CD14-positive monocyte (primary cell): ENCODE results near the gene MYO1D. TPM values are rescaled to one million over a fixed set of nuclear protein-coding genes. Genes with fewer than 3 reads are reported as not detected.

Experiments
- DNase-seq, 3 donors: peaks; one replicate each; pipeline ENCODE4 v3.0.0-alpha.2; 2011 to 2022
- H2AFZ ChIP-seq: 2 replicates; pipeline ENCODE4 v1.6.0; 2012; ENCODE audit warnings: mild to moderate bottlenecking, low read depth, low read length, inconsistent platforms; ENCODE audit not compliant: insufficient read depth, poor library complexity, severe bottlenecking
- H3K27ac ChIP-seq, 2 donors: 1 replicate in 1 of 2; 2 replicates in 1 of 2; pipeline ENCODE4 v1.5.1; 2012 to 2013; ENCODE audit warnings: low read length in 2 of 2, control low read depth in 1 of 2, inconsistent platforms in 1 of 2, low read depth in 1 of 2, mild to moderate bottlenecking in 1 of 2
- H3K27me3 ChIP-seq, 2 donors: one replicate each; pipeline versions ENCODE4 v1.6.0 to v1.6.1; 2011 to 2013; ENCODE audit warnings: low read length in 2 of 2; ENCODE audit not compliant: control insufficient read depth in 2 of 2, insufficient read depth in 2 of 2
- H3K36me3 ChIP-seq, 2 donors: replicated peaks in 1 of 2; 1 replicate in 1 of 2; 2 replicates in 1 of 2; pipeline versions ENCODE4 v1.5.1 to v1.6.1; 2012 to 2013; ENCODE audit warnings: low read length in 2 of 2, control low read depth in 1 of 2, inconsistent platforms in 1 of 2, mild to moderate bottlenecking in 1 of 2; ENCODE audit not compliant: insufficient read depth in 2 of 2, control insufficient read depth in 1 of 2
- H3K4me1 ChIP-seq, 2 donors: 1 replicate in 1 of 2; 2 replicates in 1 of 2; pipeline versions ENCODE4 v1.5.1 to v1.6.1; 2012 to 2013; ENCODE audit warnings: low read length in 2 of 2, control low read depth in 1 of 2, inconsistent platforms in 1 of 2, mild to moderate bottlenecking in 1 of 2, moderate library complexity in 1 of 2; ENCODE audit not compliant: insufficient read depth in 2 of 2, control insufficient read depth in 1 of 2
- H3K4me2 ChIP-seq: replicated peaks from 2 replicates; pipeline ENCODE3; 2012; ENCODE audit warnings: low read length, moderate library complexity, mild to moderate bottlenecking; ENCODE audit not compliant: poor library complexity, severe bottlenecking; ENCODE audit errors: extremely low read depth
- H3K4me3 ChIP-seq, 3 experiments: fragments of 200-600 bp in 1 of 3; sonication (generic) in 1 of 3; replicated peaks in 1 of 3; 1 replicate in 2 of 3; 2 replicates in 1 of 3; pipeline ENCODE4 v1.5.1; 2011 to 2013; ENCODE audit warnings: low read length in 3 of 3, mild to moderate bottlenecking in 3 of 3, control low read depth in 2 of 3, low read depth in 2 of 3, inconsistent platforms in 1 of 3, moderate library complexity in 1 of 3
- H3K79me2 ChIP-seq: 2 replicates; pipeline ENCODE4 v1.6.0; 2012; ENCODE audit warnings: mild to moderate bottlenecking, control low read depth, inconsistent platforms, low read length, moderate library complexity; ENCODE audit not compliant: insufficient read depth
- H3K9ac ChIP-seq: 2 replicates; pipeline ENCODE4 v1.6.0; 2017; ENCODE audit warnings: low read length, mild to moderate bottlenecking; ENCODE audit not compliant: insufficient read depth, poor library complexity, severe bottlenecking
- H3K9me3 ChIP-seq, 2 donors: replicated peaks in 1 of 2; 1 replicate in 1 of 2; 2 replicates in 1 of 2; pipeline versions ENCODE4 v1.5.1 to v1.6.1; 2012 to 2013; ENCODE audit warnings: low read length in 2 of 2, control low read depth in 1 of 2; ENCODE audit not compliant: control insufficient read depth in 1 of 2, insufficient read depth in 1 of 2
- H4K20me1 ChIP-seq: 2 replicates; pipeline ENCODE4 v1.6.0; 2012; ENCODE audit warnings: mild to moderate bottlenecking, low read length, control low read depth, moderate library complexity; ENCODE audit not compliant: insufficient read depth
- H3K27ac Mint-ChIP-seq, 7 donors: one replicate each; pipeline ENCODE4 v1.8.0; 2020; ENCODE audit warnings: mild to moderate bottlenecking in 7 of 7, mixed read lengths in 7 of 7, moderate library complexity in 6 of 7, inconsistent platforms in 2 of 7
- H3K27me3 Mint-ChIP-seq, 3 donors: one replicate each; pipeline ENCODE4 v1.8.0; 2021 to 2022; ENCODE audit warnings: low read depth in 3 of 3, mild to moderate bottlenecking in 3 of 3, mixed read lengths in 3 of 3, moderate library complexity in 3 of 3, inconsistent platforms in 1 of 3
- H3K36me3 Mint-ChIP-seq, 2 donors: one replicate each; pipeline ENCODE4 v1.8.0; 2020; ENCODE audit warnings: mixed read lengths in 2 of 2, inconsistent platforms in 1 of 2, mild to moderate bottlenecking in 1 of 2
- H3K4me1 Mint-ChIP-seq: one replicate; pipeline ENCODE4 v1.8.0; 2020; ENCODE audit warnings: mild to moderate bottlenecking, mixed read lengths
- H3K4me3 Mint-ChIP-seq, 2 donors: one replicate each; pipeline ENCODE4 v1.8.0; 2020; ENCODE audit warnings: mild to moderate bottlenecking in 2 of 2, mixed read lengths in 2 of 2, moderate library complexity in 1 of 2
- H3K9me3 Mint-ChIP-seq, 7 donors: one replicate each; pipeline ENCODE4 v1.8.0; 2020 to 2022; ENCODE audit warnings: mixed read lengths in 7 of 7, mild to moderate bottlenecking in 6 of 7, moderate library complexity in 6 of 7, inconsistent platforms in 2 of 7
- CTCF ChIP-seq: fragments of 200-600 bp; IDR thresholded peaks from one replicate; pipeline ENCODE4 v1.8.0; 2022; ENCODE audit warnings: antibody characterized with exemption, mild to moderate bottlenecking
- WGBS: methylation state at CpG from one replicate; pipeline ENCODE4 v1.1.5; 2013; ENCODE audit warnings: missing lambda C conversion rate; ENCODE audit not compliant: insufficient coverage; 5-methylcytosine and 5-hydroxymethylcytosine counted together
- intact Hi-C, 2 donors: fragments of 100-400 bp; cut with micrococcal nuclease; formaldehyde crosslinking; loops; one replicate each; pipeline versions ENCODE4 v1.15.0 to v1.15.1; 2023
- polyA plus RNA-seq, 3 donors: library from polyadenylated mRNA; depleted of rRNA in 1 of 3; unstranded in 2 of 3; stranded (reverse) in 1 of 3; fragments of 300-500 nt in 2 of 3; fragments of >200 nt in 1 of 3; fragmentation: Illumina TruSeq in 2 of 3; gene quantifications; 1 replicate in 2 of 3; 2 replicates in 1 of 3; pipeline ENCODE4 v1.2.3, GENCODE V29; 2012 to 2021

MYO1D gene
- polyA plus RNA-seq, 3 donors, result 0.22 to 0.39 (median 0.26) TPM

GRCh38 chr17:32628271-32629044 is 248.5 kb downstream of the MYO1D start:
- no peaks in the 10 kb centered on the region for H3K4me1 Mint-ChIP-seq
- Histone ChIP-seq H3K27me3 (no peaks in the 10 kb centered on the region), H4K20me1 (no peaks in the 10 kb centered on the region), H2AFZ (no peak overlapping the region), H3K9me3 (no peaks in the 10 kb centered on the region), H3K4me1 (no peaks in the 10 kb centered on the region), H3K36me3 (no peaks in the 10 kb centered on the region), H3K9ac (no peak overlapping the region), H3K4me3 (no peak overlapping the region), H3K79me2 (no peaks in the 10 kb centered on the region), H3K27ac (no peak overlapping the region), H3K4me2 (no peak overlapping the region)
- intact Hi-C loops, result no loop called here
- H3K27ac Mint-ChIP-seq, result no peak overlapping the region
- no peak overlapping the region for H3K4me3 Mint-ChIP-seq
- H3K36me3 Mint-ChIP-seq, result no peaks in the 10 kb centered on the region
- DNase-seq, result no peak
- H3K27me3 Mint-ChIP-seq, result peaks cover 0 to 5% (median 0%) of the 10 kb centered on the region in 3 donors
- TF ChIP-seq CTCF, result no peak
- no CpG with 5 or more reads among the region's 4 CpGs for WGBS
- no peaks in the 10 kb centered on the region for H3K9me3 Mint-ChIP-seq

GRCh38 chr17:32627239-32627996 is 249.5 kb downstream of the MYO1D start:
- Mint-ChIP-seq H3K27ac (no peak overlapping the region), H3K27me3 (peaks cover 0 to 5% (median 0%) of the 10 kb centered on the region in 3 donors), H3K4me1 (no peaks in the 10 kb centered on the region), H3K36me3 (no peaks in the 10 kb centered on the region), H3K4me3 (no peak overlapping the region), H3K9me3 (no peaks in the 10 kb centered on the region)
- Histone ChIP-seq H3K4me3 (no peak overlapping the region), H3K79me2 (no peaks in the 10 kb centered on the region), H3K9ac (no peak overlapping the region), H2AFZ (no peak overlapping the region), H4K20me1 (no peaks in the 10 kb centered on the region), H3K9me3 (no peaks in the 10 kb centered on the region), H3K36me3 (no peaks in the 10 kb centered on the region), H3K27ac (no peak overlapping the region), H3K4me1 (no peaks in the 10 kb centered on the region), H3K4me2 (no peak overlapping the region), H3K27me3 (no peaks in the 10 kb centered on the region)
- DNase-seq, result no peak
- 97% methylated on average over 12 of the region's 15 CpGs for WGBS
- intact Hi-C loops, result no loop called here
- no peak for TF ChIP-seq CTCF
